CD4-positive, alpha-beta T cell (primary cell): ENCODE results near the gene PATE3. TPM values are rescaled to one million over a fixed set of nuclear protein-coding genes. Genes with fewer than 3 reads are reported as not detected.

Source experiments
- ATAC-seq: fragments of 200-7000 bp; cut with Tn5 transposase; one replicate; pipeline ENCODE4 v1.10.0; 2022; ENCODE audit warnings: mild to moderate bottlenecking; ENCODE audit not compliant: poor library complexity
- CTCF ChIA-PET: fragments of 350-600 bp; sonication (Branson Sonifier 250); formaldehyde crosslinking; loops from one replicate; lab custom pipeline; 2021; ENCODE audit warnings: antibody characterized with exemption, inconsistent platforms; lab: Charles Lee
- POLR2A ChIA-PET: fragments of 350-600 bp; sonication (Branson Sonifier 250); formaldehyde crosslinking; loops from one replicate; lab custom pipeline; 2021; ENCODE audit warnings: antibody characterized with exemption, inconsistent platforms; lab: Charles Lee
- DNase-seq, 14 experiments: peaks; one replicate each; pipeline ENCODE4 v3.0.0-alpha.2; 2013 to 2020; ENCODE audit warnings: mixed read lengths in 2 of 14
- H3K27ac ChIP-seq, 2 donors: one replicate each; pipeline versions ENCODE4 v1.5.1 to v1.7.0; 2013; ENCODE audit warnings: low read length in 2 of 2, low read depth in 1 of 2, mild to moderate bottlenecking in 1 of 2
- H3K27me3 ChIP-seq, 2 experiments: 1 replicate in 1 of 2; 2 replicates in 1 of 2; pipeline versions ENCODE4 v1.6.1 to v1.7.0; 2013; ENCODE audit warnings: low read length in 2 of 2, control low read depth in 1 of 2, mild to moderate bottlenecking in 1 of 2, moderate library complexity in 1 of 2; ENCODE audit not compliant: insufficient read depth in 2 of 2, control insufficient read depth in 1 of 2
- H3K36me3 ChIP-seq: one replicate; pipeline ENCODE4 v1.6.1; 2013; ENCODE audit warnings: low read length, control low read depth; ENCODE audit not compliant: insufficient read depth
- H3K4me1 ChIP-seq: one replicate; pipeline ENCODE4 v1.6.1; 2013; ENCODE audit warnings: low read length, control low read depth; ENCODE audit not compliant: insufficient read depth
- H3K4me3 ChIP-seq: one replicate; pipeline ENCODE4 v1.5.1; 2013; ENCODE audit warnings: mild to moderate bottlenecking, low read length, moderate library complexity
- H3K9me3 ChIP-seq, 2 experiments: 1 replicate in 1 of 2; 2 replicates in 1 of 2; pipeline versions ENCODE4 v1.6.1 to v1.7.0; 2013; ENCODE audit warnings: low read length in 2 of 2, mild to moderate bottlenecking in 2 of 2, control low read depth in 1 of 2, moderate library complexity in 1 of 2; ENCODE audit not compliant: control insufficient read depth in 1 of 2, insufficient read depth in 1 of 2
- H3K27ac Mint-ChIP-seq: one replicate; pipeline ENCODE4 v1.8.0; 2020; ENCODE audit warnings: mixed read lengths
- H3K27me3 Mint-ChIP-seq: one replicate; pipeline ENCODE4 v1.8.0; 2021; ENCODE audit warnings: mixed read lengths
- H3K36me3 Mint-ChIP-seq: one replicate; pipeline ENCODE4 v1.8.0; 2021; ENCODE audit warnings: low read depth, mixed read lengths
- H3K4me1 Mint-ChIP-seq: one replicate; pipeline ENCODE4 v1.8.0; 2021; ENCODE audit warnings: low read depth, mixed read lengths
- H3K4me3 Mint-ChIP-seq: one replicate; pipeline ENCODE4 v1.8.0; 2020; ENCODE audit warnings: mild to moderate bottlenecking, mixed read lengths
- H3K9me3 Mint-ChIP-seq: one replicate; pipeline ENCODE4 v1.8.0; 2020; ENCODE audit warnings: mixed read lengths
- CTCF ChIP-seq: fragments of 200-600 bp; IDR thresholded peaks from one replicate; pipeline ENCODE4 v1.8.0; 2022; ENCODE audit warnings: antibody characterized with exemption, mild to moderate bottlenecking
- intact Hi-C, 2 experiments: fragments of 100-400 bp; cut with DNase I in 1 of 2; cut with micrococcal nuclease in 1 of 2; formaldehyde crosslinking; loops; one replicate each; pipeline versions ENCODE4 v1.15.1 to v1.9.0; 2023 to 2025; cut with DNase I, micrococcal nuclease
- total RNA-seq, 174 experiments: library from RNA in 2 of 174; stranded (reverse) in 2 of 174; gene quantifications; one replicate each; pipeline ENCODE4 v1.2.3 and lab custom pipeline; 2021 to 2026

PATE3 gene
- total RNA-seq, 2 experiments from 2014 or later: not detected

GRCh38 chr11:125768336-125769046 is 19.4 kb upstream of the PATE3 start:
- ChIA-PET CTCF (no interaction called here), POLR2A (no interaction called here)
- Mint-ChIP-seq H3K4me1 (no peaks in the 10 kb centered on the region), H3K4me3 (no peak overlapping the region), H3K27ac (no peak overlapping the region), H3K9me3 (no peaks in the 10 kb centered on the region), H3K36me3 (no peaks in the 10 kb centered on the region), H3K27me3 (peaks cover 45% of the 10 kb centered on the region)
- no peak overlapping the region for H3K4me3 ChIP-seq
- ATAC-seq (no peak), DNase-seq (no peak)
- H3K27ac ChIP-seq: no peak overlapping the region
- H3K4me1 ChIP-seq: no peaks in the 10 kb centered on the region
- peaks cover 8 to 10% of the 10 kb centered on the region in 2 experiments for H3K27me3 ChIP-seq
- no peaks in the 10 kb centered on the region for H3K36me3 ChIP-seq
- no peak for TF ChIP-seq CTCF
- intact Hi-C loops: no loop called here
- peaks cover 0 to 4% of the 10 kb centered on the region in 2 experiments for H3K9me3 ChIP-seq

DNA sequence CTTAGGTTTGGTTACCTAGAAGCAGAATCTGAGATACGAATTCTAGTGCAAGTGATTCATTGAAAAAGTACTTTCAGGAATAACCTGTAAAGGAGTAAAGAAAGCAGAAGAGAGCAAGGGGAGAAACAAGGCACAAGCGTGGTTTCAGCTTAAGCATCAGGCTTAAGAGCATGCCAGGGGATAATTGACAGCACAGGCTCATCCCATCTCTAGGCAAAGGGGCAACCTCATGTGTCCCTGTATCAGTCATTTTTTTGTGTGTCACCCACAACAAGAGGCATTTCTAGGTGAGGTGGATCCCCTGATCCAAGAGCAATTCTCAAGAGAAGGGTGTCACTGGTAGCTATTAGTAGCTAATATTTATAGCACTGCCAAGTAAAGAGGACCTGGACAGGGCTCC is 17.3 kb upstream of the PATE3 start:
- TF ChIP-seq CTCF: no peak
- Histone ChIP-seq H3K9me3 (peaks cover 0 to 4% of the 10 kb centered on the region in 2 experiments), H3K4me3 (no peak overlapping the region), H3K27ac (no peak overlapping the region), H3K27me3 (peaks cover 2 to 10% of the 10 kb centered on the region in 2 experiments), H3K4me1 (no peaks in the 10 kb centered on the region), H3K36me3 (no peaks in the 10 kb centered on the region)
- no peaks in the 10 kb centered on the region for H3K36me3 Mint-ChIP-seq
- no peak overlapping the region for H3K27ac Mint-ChIP-seq
- ChIA-PET CTCF (no interaction called here), POLR2A (no interaction called here)
- DNase-seq: no peak
- H3K4me1 Mint-ChIP-seq: no peaks in the 10 kb centered on the region
- H3K4me3 Mint-ChIP-seq: no peak overlapping the region
- intact Hi-C loops: no loop called here
- H3K9me3 Mint-ChIP-seq: no peaks in the 10 kb centered on the region
- ATAC-seq: no peak
- H3K27me3 Mint-ChIP-seq: peaks cover 26% of the 10 kb centered on the region

DNA sequence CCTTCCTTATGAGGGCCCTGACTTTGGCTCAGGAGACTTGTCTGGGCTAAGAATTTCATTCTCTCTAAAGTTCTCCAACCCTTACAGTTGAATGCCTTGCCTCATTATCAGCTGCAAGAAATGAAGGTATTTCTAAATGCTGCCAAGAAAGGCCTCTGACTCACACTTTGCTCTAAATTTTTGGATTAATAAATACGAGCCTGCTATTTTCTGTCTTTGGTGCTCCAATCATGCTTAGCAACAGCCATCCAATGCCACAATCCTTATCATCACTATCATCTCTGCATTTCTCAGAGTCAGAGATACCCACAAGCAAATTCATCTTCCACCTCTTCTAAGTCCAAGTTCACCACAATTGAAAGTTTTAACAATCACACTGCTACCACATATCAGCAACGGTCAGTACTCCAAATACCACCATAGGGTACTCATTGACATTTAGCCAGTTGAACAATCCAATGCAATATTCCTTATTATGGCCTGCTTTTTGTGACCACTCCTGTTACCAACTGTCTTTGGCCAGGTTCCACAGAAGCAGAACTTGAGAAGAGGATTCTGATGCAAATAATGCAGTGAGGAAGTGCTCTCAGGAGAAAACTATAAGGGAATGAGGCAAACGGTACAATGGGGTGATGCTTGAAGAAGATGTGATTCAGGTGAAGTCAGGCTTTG is 15.0 kb upstream of the PATE3 start:
- Mint-ChIP-seq H3K4me1 (no peaks in the 10 kb centered on the region), H3K36me3 (no peaks in the 10 kb centered on the region), H3K27ac (no peak overlapping the region), H3K9me3 (no peaks in the 10 kb centered on the region), H3K4me3 (no peak overlapping the region), H3K27me3 (peaks cover 29% of the 10 kb centered on the region)
- no peak for ATAC-seq
- Histone ChIP-seq H3K9me3 (peaks cover 0 to 4% of the 10 kb centered on the region in 2 experiments), H3K27ac (no peak overlapping the region), H3K36me3 (no peaks in the 10 kb centered on the region), H3K27me3 (peaks cover 0 to 2% of the 10 kb centered on the region in 2 experiments), H3K4me1 (no peaks in the 10 kb centered on the region), H3K4me3 (no peak overlapping the region)
- POLR2A ChIA-PET: no interaction called here
- CTCF ChIA-PET: no interaction called here
- intact Hi-C loops: no loop called here
- no peak for TF ChIP-seq CTCF
- no peak for DNase-seq
